Fibroblast of lung (primary cell): ENCODE measurements around the gene CD247. TPM values are rescaled to one million over a fixed set of nuclear protein-coding genes. Genes with fewer than 3 reads are reported as not detected.

Experiments used
- DNase-seq, 2 donors: peaks; one replicate each; pipeline versions ENCODE4 v3.0.0 to v3.0.0-alpha.2; 2010; ENCODE audit warnings: low read depth in 2 of 2
- H2AFZ ChIP-seq: 2 replicates; pipeline ENCODE4 v1.5.1; 2012; ENCODE audit warnings: low read length, control low read depth, inconsistent platforms
- H3K27ac ChIP-seq: 2 replicates; pipeline ENCODE4 v1.5.1; 2011; ENCODE audit warnings: low read length, control low read depth; ENCODE audit not compliant: insufficient read depth
- H3K27me3 ChIP-seq: 2 replicates; pipeline ENCODE4 v1.5.1; 2011; ENCODE audit warnings: mild to moderate bottlenecking, low read length; ENCODE audit not compliant: control insufficient read depth, insufficient read depth
- H3K36me3 ChIP-seq: 2 replicates; pipeline ENCODE4 v1.5.1; 2011; ENCODE audit warnings: low read length; ENCODE audit not compliant: control insufficient read depth, insufficient read depth
- H3K4me1 ChIP-seq: 2 replicates; pipeline ENCODE4 v1.5.1; 2011; ENCODE audit warnings: low read length; ENCODE audit not compliant: control insufficient read depth, insufficient read depth; ENCODE audit errors: extremely low read depth
- H3K4me2 ChIP-seq: 2 replicates; pipeline ENCODE4 v1.5.1; 2011; ENCODE audit warnings: low read length, control low read depth; ENCODE audit not compliant: insufficient read depth; ENCODE audit errors: extremely low read depth
- H3K4me3 ChIP-seq, 4 experiments: fragments of 200-600 bp in 1 of 4; sonication (generic) in 1 of 4; replicated peaks in 1 of 4; 2 replicates each; pipeline ENCODE4 v1.5.1; 2011 to 2016; ENCODE audit warnings: low read length in 4 of 4, low read depth in 3 of 4, mild to moderate bottlenecking in 3 of 4, control low read depth in 2 of 4, inconsistent platforms in 1 of 4, mixed read lengths in 1 of 4; ENCODE audit not compliant: insufficient read depth in 1 of 4; ENCODE audit errors: control extremely low read depth in 1 of 4
- H3K79me2 ChIP-seq: 2 replicates; pipeline ENCODE4 v1.5.1; 2012; ENCODE audit warnings: mild to moderate bottlenecking, low read length, inconsistent platforms; ENCODE audit not compliant: control insufficient read depth, insufficient read depth
- H3K9ac ChIP-seq: 2 replicates; pipeline ENCODE4 v1.5.1; 2011; ENCODE audit warnings: mild to moderate bottlenecking, low read length, control low read depth; ENCODE audit not compliant: insufficient read depth
- H3K9me3 ChIP-seq: 2 replicates; pipeline ENCODE4 v1.5.1; 2012; ENCODE audit warnings: low read depth, low read length; ENCODE audit not compliant: control insufficient read depth, insufficient read depth
- H4K20me1 ChIP-seq: 2 replicates; pipeline ENCODE4 v1.5.1; 2011; ENCODE audit warnings: low read length; ENCODE audit not compliant: control insufficient read depth, insufficient read depth; ENCODE audit errors: extremely low read depth
- EZH2 ChIP-seq: IDR thresholded peaks from 2 replicates; pipeline ENCODE4 v1.5.1; 2012; ENCODE audit warnings: low read length, control low read depth, mild to moderate bottlenecking; ENCODE audit errors: missing control alignments
- polyA plus RNA-seq, 2 donors: library from polyadenylated mRNA; depleted of rRNA in 1 of 2; stranded (reverse) in 1 of 2; unstranded in 1 of 2; fragments of >200 nt; gene quantifications; 2 replicates each; pipeline ENCODE4 v1.2.1, GENCODE V29; 2011 to 2012; ENCODE audit warnings: missing spikeins in 1 of 2
- total RNA-seq: library from RNA; depleted of rRNA; stranded (reverse); fragments of >200 nt; gene quantifications from 2 replicates; pipeline ENCODE4 v1.2.1, GENCODE V29; 2014
- TF ChIP-seq, protein P1 (sequence below), 2 donors: IDR thresholded peaks in 1 of 2; conservative IDR thresholded peaks in 1 of 2; 1 replicate in 1 of 2; 2 replicates in 1 of 2; pipeline ENCODE4 v1.5.1; 2011 to 2012; ENCODE audit warnings: low read length in 2 of 2, control low read depth in 1 of 2, inconsistent platforms in 1 of 2, low read depth in 1 of 2, mild to moderate bottlenecking in 1 of 2

Gene CD247
- total and polyA plus RNA-seq, 2 donors (not counting 1 experiment from before 2014, with no cell fraction given): not detected

DNA sequence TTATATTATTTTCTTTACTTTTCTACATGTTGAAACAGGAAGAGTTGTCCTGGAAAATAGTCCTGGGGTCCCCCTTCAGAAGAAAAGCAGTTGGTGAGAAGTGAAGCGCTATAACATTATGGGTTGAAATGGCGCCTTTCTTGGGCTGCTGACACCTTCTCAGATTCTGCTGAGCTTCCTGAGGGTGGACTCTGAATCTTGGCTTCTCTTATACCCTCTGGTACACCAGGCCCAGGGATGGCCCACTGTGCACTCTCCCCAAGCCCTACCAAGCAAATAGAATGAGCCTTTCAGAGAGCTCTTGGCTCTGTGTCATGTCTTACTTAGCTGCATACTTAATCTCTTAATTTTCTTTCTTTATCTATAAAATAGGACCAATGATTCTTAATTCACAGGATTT, 42.3 kb downstream of the CD247 start:
- no peak overlapping the region for H3K4me3 ChIP-seq
- H3K27ac ChIP-seq: no peak overlapping the region
- H3K27me3 ChIP-seq: no peaks in the 10 kb centered on the region
- no peaks in the 10 kb centered on the region for H3K36me3 ChIP-seq
- no peak overlapping the region for H2AFZ ChIP-seq
- H3K9ac ChIP-seq: no peak overlapping the region
- no peaks in the 10 kb centered on the region for H3K4me1 ChIP-seq
- DNase-seq: no peak
- H3K4me2 ChIP-seq: no peak overlapping the region
- no peaks in the 10 kb centered on the region for H4K20me1 ChIP-seq
- H3K9me3 ChIP-seq: no peaks in the 10 kb centered on the region
- no peaks in the 10 kb centered on the region for H3K79me2 ChIP-seq
- TF ChIP-seq, protein P1, sequence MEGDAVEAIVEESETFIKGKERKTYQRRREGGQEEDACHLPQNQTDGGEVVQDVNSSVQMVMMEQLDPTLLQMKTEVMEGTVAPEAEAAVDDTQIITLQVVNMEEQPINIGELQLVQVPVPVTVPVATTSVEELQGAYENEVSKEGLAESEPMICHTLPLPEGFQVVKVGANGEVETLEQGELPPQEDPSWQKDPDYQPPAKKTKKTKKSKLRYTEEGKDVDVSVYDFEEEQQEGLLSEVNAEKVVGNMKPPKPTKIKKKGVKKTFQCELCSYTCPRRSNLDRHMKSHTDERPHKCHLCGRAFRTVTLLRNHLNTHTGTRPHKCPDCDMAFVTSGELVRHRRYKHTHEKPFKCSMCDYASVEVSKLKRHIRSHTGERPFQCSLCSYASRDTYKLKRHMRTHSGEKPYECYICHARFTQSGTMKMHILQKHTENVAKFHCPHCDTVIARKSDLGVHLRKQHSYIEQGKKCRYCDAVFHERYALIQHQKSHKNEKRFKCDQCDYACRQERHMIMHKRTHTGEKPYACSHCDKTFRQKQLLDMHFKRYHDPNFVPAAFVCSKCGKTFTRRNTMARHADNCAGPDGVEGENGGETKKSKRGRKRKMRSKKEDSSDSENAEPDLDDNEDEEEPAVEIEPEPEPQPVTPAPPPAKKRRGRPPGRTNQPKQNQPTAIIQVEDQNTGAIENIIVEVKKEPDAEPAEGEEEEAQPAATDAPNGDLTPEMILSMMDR (conservative IDR thresholded peaks at IDR 0.05 in 1 of 2, IDR thresholded peaks at IDR 0.05 in 1 of 2; ENCODE audit: low read depth in 1 of 2, low read length in 2 of 2): no peak
- no peak for TF ChIP-seq EZH2

DNA sequence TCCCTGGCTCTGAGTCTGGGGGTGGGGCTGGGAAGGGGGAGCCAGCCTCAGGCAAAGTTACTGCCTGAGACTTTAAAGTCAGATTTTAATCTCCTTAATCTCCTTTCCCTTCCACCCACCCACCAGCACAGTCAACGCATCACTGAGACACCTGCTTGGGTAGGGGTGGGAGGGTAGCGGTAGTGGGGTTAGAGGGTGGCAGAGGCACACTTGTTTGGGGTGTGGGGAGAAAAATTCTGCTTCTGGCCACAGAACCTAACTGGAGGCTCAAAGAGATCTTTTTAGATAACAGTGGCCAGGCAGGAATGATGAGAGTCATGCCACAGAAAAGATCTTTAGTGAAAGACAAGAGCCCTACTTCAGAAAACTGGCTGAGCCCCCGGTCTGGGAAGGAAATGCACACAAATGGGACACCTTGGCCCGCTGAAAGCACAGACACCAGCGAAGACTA, 44.1 kb downstream of the CD247 start:
- TF ChIP-seq, protein P1 (conservative IDR thresholded peaks at IDR 0.05 in 1 of 2, IDR thresholded peaks at IDR 0.05 in 1 of 2; ENCODE audit: low read depth in 1 of 2, low read length in 2 of 2): no peak
- no peak for TF ChIP-seq EZH2

DNA sequence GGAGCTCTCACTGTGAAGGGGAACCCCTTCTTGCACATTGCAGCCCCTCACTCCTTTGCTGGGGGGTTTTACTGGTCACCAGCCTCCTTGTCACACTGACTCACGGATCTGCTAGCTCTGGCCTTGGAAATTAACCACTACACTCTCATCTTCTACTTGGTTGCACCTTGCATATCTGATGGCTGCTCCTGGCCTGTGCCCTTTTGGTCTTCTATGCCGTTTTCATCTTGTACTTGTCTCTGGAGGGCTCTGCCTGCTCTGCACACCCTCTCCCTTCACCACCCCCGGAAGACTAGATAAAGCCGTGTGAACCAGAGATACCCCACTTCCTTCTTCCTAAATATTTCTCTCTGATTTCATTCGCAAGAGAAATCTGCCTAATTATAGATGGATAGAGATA, 44.6 kb downstream of the CD247 start:
- Histone ChIP-seq H2AFZ (no peak overlapping the region), H3K27me3 (no peaks in the 10 kb centered on the region), H3K27ac (no peak overlapping the region), H3K9ac (no peak overlapping the region), H3K4me2 (no peak overlapping the region), H4K20me1 (no peaks in the 10 kb centered on the region), H3K4me3 (no peak overlapping the region), H3K36me3 (no peaks in the 10 kb centered on the region), H3K79me2 (no peaks in the 10 kb centered on the region), H3K9me3 (no peaks in the 10 kb centered on the region), H3K4me1 (no peaks in the 10 kb centered on the region)
- DNase-seq: no peak
- TF ChIP-seq, protein P1 (conservative IDR thresholded peaks at IDR 0.05 in 1 of 2, IDR thresholded peaks at IDR 0.05 in 1 of 2; ENCODE audit: low read depth in 1 of 2, low read length in 2 of 2): no peak
- TF ChIP-seq EZH2: no peak

More for the DNA sequence above, 44.1 kb downstream of the CD247 start:
- Histone ChIP-seq H3K9ac (no peak overlapping the region), H3K4me2 (no peak overlapping the region), H3K9me3 (no peaks in the 10 kb centered on the region), H3K36me3 (no peaks in the 10 kb centered on the region), H3K4me1 (no peaks in the 10 kb centered on the region), H3K27me3 (no peaks in the 10 kb centered on the region), H3K79me2 (no peaks in the 10 kb centered on the region), H3K4me3 (no peak overlapping the region), H3K27ac (no peak overlapping the region), H2AFZ (no peak overlapping the region), H4K20me1 (no peaks in the 10 kb centered on the region)
- no peak for DNase-seq
